A549 (cell line): ENCODE measurements around the gene MAP2K6. TPM values are rescaled to one million over a fixed set of nuclear protein-coding genes. Genes with fewer than 3 reads are reported as not detected.

ENCODE experiments used
- ATAC-seq, 2 experiments: fragments of 200-7000 bp in 1 of 2; fragments of >200 bp in 1 of 2; cut with Nextera tagmentation in 1 of 2; cut with Tn5 transposase in 1 of 2; 3 replicates each; pipeline versions ENCODE4 v1.8.0 to v1.9.1; 2018 to 2020; ENCODE audit warnings: mild to moderate bottlenecking in 1 of 2, moderate library complexity in 1 of 2
- CTCF ChIA-PET: fragments of 300-600 bp; sonication (Branson Sonifier 250); formaldehyde crosslinking; extraction: SDS; loops from one replicate; lab custom pipeline; 2021; ENCODE audit warnings: antibody characterized with exemption, inconsistent platforms; lab: Yijun Ruan, JAX
- POLR2A ChIA-PET: fragments of 350-600 bp; formaldehyde crosslinking; extraction: SDS; loops from one replicate; lab custom pipeline; 2021; ENCODE audit warnings: antibody characterized with exemption, inconsistent platforms; lab: Yijun Ruan, JAX
- DNase-seq, 2 experiments: peaks; one replicate each; pipeline versions ENCODE4 v3.0.0 to v3.0.0-alpha.2; 2011 to 2016; ENCODE audit warnings: low read depth in 1 of 2, low spot score in 1 of 2
- FAIRE-seq: peaks from 2 replicates; lab custom pipeline; 2011; peaks lifted over from hg19 to GRCh38; lab: Jason Lieb, UNC
- H3K27ac ChIP-seq, 2 experiments: fragments of >200 bp; sonication (Bioruptor Twin); formaldehyde crosslinking; 3 replicates each; pipeline ENCODE4 v1.5.1; 2016 to 2017
- H3K4me1 ChIP-seq: fragments of >200 bp; sonication (Bioruptor Twin); formaldehyde crosslinking; 3 replicates; pipeline ENCODE4 v1.6.1; 2016
- H3K4me2 ChIP-seq: fragments of >200 bp; sonication (Bioruptor Twin); formaldehyde crosslinking; 3 replicates; pipeline ENCODE4 v1.6.1; 2016
- H3K4me3 ChIP-seq: fragments of >200 bp; sonication (Bioruptor Twin); formaldehyde crosslinking; 3 replicates; pipeline ENCODE4 v1.5.1; 2016
- H3K9me3 ChIP-seq: fragments of >200 bp; sonication (Bioruptor Twin); formaldehyde crosslinking; 3 replicates; pipeline ENCODE4 v1.6.1; 2016
- BHLHE40 ChIP-seq: IDR thresholded peaks from 2 replicates; pipeline ENCODE4 v1.6.1; 2012; ENCODE audit warnings: low read depth, low read length, inconsistent platforms
- CBX8 ChIP-seq: fragments of 200-600 bp; sonication (generic); IDR thresholded peaks from 2 replicates; pipeline ENCODE4 v1.6.1; 2016
- CEBPB ChIP-seq, 2 experiments: fragments of >200 bp in 1 of 2; sonication (Bioruptor Twin) in 1 of 2; formaldehyde crosslinking in 1 of 2; IDR thresholded peaks; 2 replicates each; pipeline ENCODE4 v1.6.1; 2012 to 2016
- CHD4 ChIP-seq: fragments of 200-600 bp; sonication (generic); IDR thresholded peaks from 2 replicates; pipeline ENCODE4 v1.6.1; 2016; ENCODE audit warnings: antibody characterized with exemption, mild to moderate bottlenecking, borderline replicate concordance
- EHF ChIP-seq: fragments of 250-450 bp; sonication (Bioruptor Pico); IDR thresholded peaks from 2 replicates; pipeline ENCODE4 v1.5.0; 2020; ENCODE audit warnings: mild to moderate bottlenecking
- EHMT2 ChIP-seq: fragments of 200-600 bp; sonication (generic); IDR thresholded peaks from 2 replicates; pipeline ENCODE4 v1.6.1; 2016; ENCODE audit warnings: antibody characterized with exemption, low read depth, mild to moderate bottlenecking, moderate library complexity
- ELK1 ChIP-seq: fragments of 150-350 bp; IDR thresholded peaks from 2 replicates; pipeline ENCODE4 v1.6.1; 2014; ENCODE audit warnings: low read depth, mild to moderate bottlenecking, low read length
- EP300 ChIP-seq, 2 experiments: fragments of >200 bp; sonication (Bioruptor Twin); formaldehyde crosslinking; IDR thresholded peaks; 2 replicates in 1 of 2; 3 replicates in 1 of 2; pipeline ENCODE4 v1.6.1; 2016 to 2017
- FOXS1 ChIP-seq: fragments of 250-450 bp; sonication (Bioruptor Pico); IDR thresholded peaks from 2 replicates; pipeline ENCODE4 v1.5.0; 2020; ENCODE audit warnings: mild to moderate bottlenecking, moderate library complexity
- GATA3 ChIP-seq: IDR thresholded peaks from 2 replicates; pipeline ENCODE4 v1.6.1; 2012; ENCODE audit warnings: borderline replicate concordance
- HEYL ChIP-seq: fragments of 250-450 bp; sonication (Bioruptor Pico); IDR thresholded peaks from 2 replicates; pipeline ENCODE4 v1.8.0; 2021; ENCODE audit warnings: mild to moderate bottlenecking, moderate library complexity
- HOXA7 ChIP-seq: fragments of 250-450 bp; sonication (Bioruptor Pico); IDR thresholded peaks from 2 replicates; pipeline ENCODE4 v1.5.0; 2020; ENCODE audit warnings: mild to moderate bottlenecking, moderate library complexity
- HOXB13 ChIP-seq: fragments of 250-450 bp; sonication (Bioruptor Pico); IDR thresholded peaks from 2 replicates; pipeline ENCODE4 v1.5.0; 2020; ENCODE audit warnings: low read depth, mild to moderate bottlenecking, moderate library complexity
- JUN ChIP-seq, 2 experiments: fragments of >200 bp; sonication (Bioruptor Twin); formaldehyde crosslinking; IDR thresholded peaks; 2 replicates in 1 of 2; 3 replicates in 1 of 2; pipeline ENCODE4 v1.6.1; 2016 to 2017
- MAFK ChIP-seq: fragments of 450-650 bp; IDR thresholded peaks from 2 replicates; pipeline ENCODE4 v1.6.1; 2014; ENCODE audit not compliant: partially characterized antibody
- MAZ ChIP-seq: fragments of 150-350 bp; IDR thresholded peaks from 2 replicates; pipeline ENCODE4 v1.6.1; 2014; ENCODE audit warnings: antibody characterized with exemption, low read depth, low read length, borderline replicate concordance
- MYC ChIP-seq: IDR thresholded peaks from 2 replicates; pipeline ENCODE4 v1.6.1; 2012; ENCODE audit warnings: mild to moderate bottlenecking, inconsistent platforms, low read length, improper control_type of control experiment, borderline replicate concordance
- NFE2L2 ChIP-seq: fragments of 150-350 bp; conservative IDR thresholded peaks from 2 replicates; pipeline ENCODE4 v1.6.1; 2014; ENCODE audit warnings: low read length
- NPAS2 ChIP-seq: fragments of 250-450 bp; sonication (Bioruptor Pico); IDR thresholded peaks from 2 replicates; pipeline ENCODE4 v1.8.0; 2022; ENCODE audit warnings: mild to moderate bottlenecking, moderate library complexity, borderline replicate concordance
- PHF8 ChIP-seq: fragments of 200-600 bp; sonication (generic); IDR thresholded peaks from 2 replicates; pipeline ENCODE4 v1.6.1; 2016; ENCODE audit warnings: low read depth, mild to moderate bottlenecking, antibody characterized with exemption, moderate library complexity, borderline replicate concordance
- POLR2A ChIP-seq: IDR thresholded peaks from 2 replicates; pipeline ENCODE4 v1.6.1; 2012; ENCODE audit warnings: mild to moderate bottlenecking, low read length
- POLR2AphosphoS2 ChIP-seq: conservative IDR thresholded peaks from 2 replicates; pipeline ENCODE4 v1.6.1; 2012; ENCODE audit warnings: low read length, improper control_type of control experiment, inconsistent platforms
- RCOR1 ChIP-seq: fragments of 150-350 bp; IDR thresholded peaks from 2 replicates; pipeline ENCODE4 v1.6.1; 2014; ENCODE audit warnings: antibody characterized with exemption, low read length, low read depth
- RNF2 ChIP-seq: fragments of 200-600 bp; sonication (generic); IDR thresholded peaks from 2 replicates; pipeline ENCODE4 v1.6.1; 2016; ENCODE audit warnings: low read depth, mild to moderate bottlenecking, antibody characterized with exemption, moderate library complexity, borderline replicate concordance
- TFCP2L1 ChIP-seq: fragments of 250-450 bp; sonication (Bioruptor Pico); IDR thresholded peaks from 2 replicates; pipeline ENCODE4 v1.5.0; 2021; ENCODE audit warnings: mild to moderate bottlenecking
- TP53 ChIP-seq: fragments of 250-450 bp; sonication (Bioruptor Pico); IDR thresholded peaks from 2 replicates; pipeline ENCODE4 v1.5.0; 2021; ENCODE audit warnings: mild to moderate bottlenecking, moderate library complexity
- USF2 ChIP-seq: fragments of 450-650 bp; IDR thresholded peaks from 2 replicates; pipeline ENCODE4 v1.6.1; 2014; ENCODE audit warnings: antibody characterized with exemption
- ZC3H11A ChIP-seq: fragments of 450-650 bp; IDR thresholded peaks from 2 replicates; pipeline ENCODE4 v1.6.1; 2014; ENCODE audit warnings: antibody characterized with exemption, mild to moderate bottlenecking
- ZNF302 ChIP-seq: fragments of 250-450 bp; sonication (Bioruptor Pico); IDR thresholded peaks from 2 replicates; pipeline ENCODE4 v1.9.0; 2021; ENCODE audit warnings: inconsistent platforms, mild to moderate bottlenecking, moderate library complexity
- ZSCAN20 ChIP-seq: fragments of 250-450 bp; sonication (Bioruptor Pico); IDR thresholded peaks from 2 replicates; pipeline ENCODE4 v1.8.0; 2022; ENCODE audit warnings: mild to moderate bottlenecking, moderate library complexity
- WGBS: methylation state at CpG from one replicate; pipeline ENCODE4 v1.1.6; 2017; ENCODE audit errors: missing lambda C conversion rate; 5-methylcytosine and 5-hydroxymethylcytosine counted together
- polyA plus RNA-seq, 4 experiments: library from polyadenylated mRNA; depleted of rRNA in 3 of 4; stranded (reverse); fragments of >200 nt; fragmentation: RNase III in 1 of 4; extraction: RNeasy Plus Mini Kit Qiagen cat#74134 plus additional on column Dnase treatment in 1 of 4; gene quantifications; 2 replicates in 3 of 4; 3 replicates in 1 of 4; pipeline ENCODE4 v1.2.3, GENCODE V29; 2011 to 2017
- TF ChIP-seq, protein P1 (sequence below): fragments of >200 bp; sonication (Bioruptor Twin); formaldehyde crosslinking; IDR thresholded peaks from 3 replicates; pipeline ENCODE4 v1.6.1; 2016
- TF ChIP-seq, protein P2 (sequence below): fragments of 250-450 bp; sonication (Bioruptor Pico); IDR thresholded peaks from 2 replicates; pipeline ENCODE4 v1.5.0; 2021; ENCODE audit warnings: mild to moderate bottlenecking, moderate library complexity, borderline replicate concordance

Gene MAP2K6
- polyA plus RNA-seq, 2 of the 4 experiments (the other 2 are of a cell fraction), result 20.2 to 20.7 TPM

GRCh38 chr17:69447726-69448125 is 33.2 kb downstream of the MAP2K6 start:
- Histone ChIP-seq H3K4me2 (no peak overlapping the region), H3K9me3 (no peaks in the 10 kb centered on the region), H3K4me1 (peaks cover 7% of the 10 kb centered on the region; the same call in 2 of the 3 replicates), H3K27ac (no peak overlapping the region), H3K4me3 (no peak overlapping the region)
- DNase-seq (no peak), FAIRE-seq (no peak), ATAC-seq (no peak)
- ChIA-PET CTCF (interaction anchor here (1.6 kb wide), 1 partner anchor 10 kb away, joined by 5 read pairs; no protein-coding TSS in a partner anchor), POLR2A (no interaction called here)
- WGBS, result 76% methylated on average over 5 of the region's 5 CpGs
- no peak for TF ChIP-seq EP300 (IDR thresholded peaks at IDR 0.05)
- no peak for TF ChIP-seq BHLHE40
- TF ChIP-seq ZNF302 (CRISPR knock-in tag), result no peak
- TF ChIP-seq EHMT2, result no peak
- TF ChIP-seq HOXB13, result no peak
- no peak for TF ChIP-seq CHD4
- TF ChIP-seq CBX8, result no peak
- no peak for TF ChIP-seq ZSCAN20 (CRISPR knock-in tag)
- no peak for TF ChIP-seq JUN (IDR thresholded peaks at IDR 0.05)
- no peak for TF ChIP-seq USF2
- TF ChIP-seq HEYL (CRISPR knock-in tag), result no peak
- TF ChIP-seq POLR2A, result no peak
- TF ChIP-seq ZC3H11A, result no peak
- TF ChIP-seq, protein P1, sequence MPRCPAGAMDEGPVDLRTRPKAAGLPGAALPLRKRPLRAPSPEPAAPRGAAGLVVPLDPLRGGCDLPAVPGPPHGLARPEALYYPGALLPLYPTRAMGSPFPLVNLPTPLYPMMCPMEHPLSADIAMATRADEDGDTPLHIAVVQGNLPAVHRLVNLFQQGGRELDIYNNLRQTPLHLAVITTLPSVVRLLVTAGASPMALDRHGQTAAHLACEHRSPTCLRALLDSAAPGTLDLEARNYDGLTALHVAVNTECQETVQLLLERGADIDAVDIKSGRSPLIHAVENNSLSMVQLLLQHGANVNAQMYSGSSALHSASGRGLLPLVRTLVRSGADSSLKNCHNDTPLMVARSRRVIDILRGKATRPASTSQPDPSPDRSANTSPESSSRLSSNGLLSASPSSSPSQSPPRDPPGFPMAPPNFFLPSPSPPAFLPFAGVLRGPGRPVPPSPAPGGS, result no peak
- TF ChIP-seq RCOR1, result no peak
- no peak for TF ChIP-seq TFCP2L1
- no peak for TF ChIP-seq GATA3
- TF ChIP-seq POLR2AphosphoS2, result no peak
- no peak for TF ChIP-seq PHF8
- no peak for TF ChIP-seq MAFK

DNA sequence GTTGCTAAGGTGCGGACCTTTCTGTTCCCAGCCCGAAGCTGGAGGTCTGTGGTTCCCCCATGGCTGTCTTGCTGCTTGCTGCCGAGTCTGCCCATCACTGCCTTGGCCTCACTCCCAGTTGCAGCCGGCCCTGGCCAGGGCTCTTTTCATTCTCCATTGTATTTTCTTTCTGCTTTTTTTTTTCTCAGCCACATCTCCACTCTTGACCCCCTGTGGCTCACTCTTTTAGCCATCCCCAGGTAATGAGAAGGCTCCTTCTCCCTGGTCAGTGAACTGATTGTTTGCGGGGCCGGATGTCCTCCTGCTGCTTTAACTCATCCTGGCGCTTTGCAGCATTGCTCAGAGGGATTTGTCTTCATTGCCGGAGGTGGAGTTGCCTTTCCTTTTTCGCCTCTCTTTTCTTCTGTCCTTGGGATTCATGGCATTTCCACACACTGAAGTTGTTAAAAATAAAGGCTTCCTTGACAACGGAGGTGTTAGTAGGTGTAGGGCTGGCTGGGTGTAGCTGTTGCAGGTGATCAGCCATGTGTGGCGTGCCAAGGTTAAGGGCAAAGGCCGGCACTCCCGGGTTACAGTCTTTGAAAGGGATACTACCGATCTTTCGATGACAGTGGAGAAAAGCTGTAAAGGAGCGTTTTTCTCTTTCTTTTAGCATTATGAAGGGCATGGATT is 34.1 kb downstream of the MAP2K6 start:
- WGBS, result 83% methylated on average over 16 of the region's 16 CpGs
- no peak overlapping the region for H3K4me3 ChIP-seq
- ChIA-PET CTCF (interaction anchor here (1.1 to 1.6 kb wide), 2 partner anchors 10 to 74 kb away, joined by 3 to 5 read pairs; no protein-coding TSS in a partner anchor), POLR2A (no interaction called here)
- DNase-seq (no peak), FAIRE-seq (no peak), ATAC-seq (no peak)
- H3K27ac ChIP-seq, result 0 out of 6 replicates have a peak overlapping the region, but pooled peaks of 1 of the 2 experiments have one; percentile 9
- no peak overlapping the region for H3K4me2 ChIP-seq
- no peaks in the 10 kb centered on the region for H3K9me3 ChIP-seq
- H3K4me1 ChIP-seq, result peaks cover 7% of the 10 kb centered on the region; the same call in 2 of the 3 replicates
- no peak for TF ChIP-seq NPAS2 (CRISPR knock-in tag)
- TF ChIP-seq MYC, result no peak
- TF ChIP-seq USF2, result no peak
- no peak for TF ChIP-seq NFE2L2
- TF ChIP-seq EHF, result no peak
- TF ChIP-seq MAFK, result no peak
- TF ChIP-seq, protein P1, result no peak
- no peak for TF ChIP-seq TFCP2L1
- no peak for TF ChIP-seq CEBPB (IDR thresholded peaks at IDR 0.05)
- TF ChIP-seq ELK1, result no peak
- TF ChIP-seq RNF2, result no peak
- TF ChIP-seq HOXA7 (CRISPR knock-in tag), result no peak
- no peak for TF ChIP-seq TP53 (CRISPR knock-in tag)
- TF ChIP-seq, protein P2, sequence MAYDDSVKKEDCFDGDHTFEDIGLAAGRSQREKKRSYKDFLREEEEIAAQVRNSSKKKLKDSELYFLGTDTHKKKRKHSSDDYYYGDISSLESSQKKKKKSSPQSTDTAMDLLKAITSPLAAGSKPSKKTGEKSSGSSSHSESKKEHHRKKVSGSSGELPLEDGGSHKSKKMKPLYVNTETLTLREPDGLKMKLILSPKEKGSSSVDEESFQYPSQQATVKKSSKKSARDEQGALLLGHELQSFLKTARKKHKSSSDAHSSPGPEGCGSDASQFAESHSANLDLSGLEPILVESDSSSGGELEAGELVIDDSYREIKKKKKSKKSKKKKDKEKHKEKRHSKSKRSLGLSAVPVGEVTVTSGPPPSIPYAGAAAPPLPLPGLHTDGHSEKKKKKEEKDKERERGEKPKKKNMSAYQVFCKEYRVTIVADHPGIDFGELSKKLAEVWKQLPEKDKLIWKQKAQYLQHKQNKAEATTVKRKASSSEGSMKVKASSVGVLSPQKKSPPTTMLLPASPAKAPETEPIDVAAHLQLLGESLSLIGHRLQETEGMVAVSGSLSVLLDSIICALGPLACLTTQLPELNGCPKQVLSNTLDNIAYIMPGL (CRISPR knock-in tag), result no peak
- TF ChIP-seq MAZ, result no peak
- TF ChIP-seq FOXS1 (CRISPR knock-in tag), result no peak
